Chondrocyte (in vitro differentiated cells): ENCODE measurements around the gene FIBCD1. TPM values are rescaled to one million over a fixed set of nuclear protein-coding genes. Genes with fewer than 3 reads are reported as not detected.

Source experiments
- DNase-seq: peaks from one replicate; pipeline ENCODE4 v3.0.0; 2021; ENCODE audit warnings: mixed read lengths, low spot score
- H3K27ac Mint-ChIP-seq: one replicate; pipeline ENCODE4 v1.8.0; 2021; ENCODE audit warnings: mild to moderate bottlenecking, moderate library complexity, mixed read lengths; ENCODE audit not compliant: unreplicated experiment
- H3K27me3 Mint-ChIP-seq: 2 replicates; pipeline ENCODE4 v1.8.0; 2021; ENCODE audit warnings: low read depth, mixed read lengths
- H3K36me3 Mint-ChIP-seq: 2 replicates; pipeline ENCODE4 v1.8.0; 2021; ENCODE audit warnings: low read depth, mixed read lengths
- H3K4me1 Mint-ChIP-seq: 2 replicates; pipeline ENCODE4 v1.8.0; 2021; ENCODE audit warnings: low read depth, mild to moderate bottlenecking, mixed read lengths
- H3K4me3 Mint-ChIP-seq: one replicate; pipeline ENCODE4 v1.8.0; 2021; ENCODE audit warnings: mild to moderate bottlenecking, moderate library complexity, mixed read lengths; ENCODE audit not compliant: unreplicated experiment
- H3K9me3 Mint-ChIP-seq: 2 replicates; pipeline ENCODE4 v1.8.0; 2021; ENCODE audit warnings: low read depth, mixed read lengths
- total RNA-seq: library from RNA; stranded (reverse); gene quantifications from 3 replicates; pipeline ENCODE4 v1.2.1, GENCODE V29; 2021
- TF ChIP-seq, protein P1 (sequence below): fragments of 200-600 bp; sonication (generic); IDR thresholded peaks from 2 replicates; pipeline ENCODE4 v1.5.0; 2021; ENCODE audit warnings: antibody characterized with exemption, mild to moderate bottlenecking, moderate library complexity

FIBCD1 gene
- total RNA-seq, 1 donor from 2014 or later, result 8.3 TPM

DNA sequence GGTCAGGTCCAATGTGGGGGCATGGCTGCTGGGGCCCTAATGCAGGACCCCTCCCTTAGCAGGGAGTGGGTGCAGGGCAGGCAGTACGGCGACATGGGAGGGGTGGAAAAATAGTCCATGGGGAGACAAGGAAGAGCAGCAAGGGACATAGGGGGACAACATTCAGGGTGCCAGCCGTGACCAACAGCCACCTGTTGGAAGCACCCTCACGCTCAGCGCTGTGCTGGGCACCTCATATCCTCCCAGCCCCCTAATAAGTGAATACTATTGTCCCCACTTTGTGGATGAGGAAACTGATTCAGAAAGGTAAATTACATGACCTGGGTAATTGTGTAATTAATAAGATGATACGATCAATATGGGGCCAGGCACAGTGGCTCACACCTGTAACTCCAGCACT is 3.0 kb upstream of the FIBCD1 start:
- TF ChIP-seq, protein P1, sequence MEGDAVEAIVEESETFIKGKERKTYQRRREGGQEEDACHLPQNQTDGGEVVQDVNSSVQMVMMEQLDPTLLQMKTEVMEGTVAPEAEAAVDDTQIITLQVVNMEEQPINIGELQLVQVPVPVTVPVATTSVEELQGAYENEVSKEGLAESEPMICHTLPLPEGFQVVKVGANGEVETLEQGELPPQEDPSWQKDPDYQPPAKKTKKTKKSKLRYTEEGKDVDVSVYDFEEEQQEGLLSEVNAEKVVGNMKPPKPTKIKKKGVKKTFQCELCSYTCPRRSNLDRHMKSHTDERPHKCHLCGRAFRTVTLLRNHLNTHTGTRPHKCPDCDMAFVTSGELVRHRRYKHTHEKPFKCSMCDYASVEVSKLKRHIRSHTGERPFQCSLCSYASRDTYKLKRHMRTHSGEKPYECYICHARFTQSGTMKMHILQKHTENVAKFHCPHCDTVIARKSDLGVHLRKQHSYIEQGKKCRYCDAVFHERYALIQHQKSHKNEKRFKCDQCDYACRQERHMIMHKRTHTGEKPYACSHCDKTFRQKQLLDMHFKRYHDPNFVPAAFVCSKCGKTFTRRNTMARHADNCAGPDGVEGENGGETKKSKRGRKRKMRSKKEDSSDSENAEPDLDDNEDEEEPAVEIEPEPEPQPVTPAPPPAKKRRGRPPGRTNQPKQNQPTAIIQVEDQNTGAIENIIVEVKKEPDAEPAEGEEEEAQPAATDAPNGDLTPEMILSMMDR, result no peak
- no peaks in the 10 kb centered on the region for H3K9me3 Mint-ChIP-seq
- peaks cover 26% of the 10 kb centered on the region for H3K4me1 Mint-ChIP-seq
- no peaks in the 10 kb centered on the region for H3K36me3 Mint-ChIP-seq
- peaks cover 8% of the 10 kb centered on the region for H3K27me3 Mint-ChIP-seq
- DNase-seq, result no peak
- H3K4me3 Mint-ChIP-seq, result no peak overlapping the region
- no peak overlapping the region for H3K27ac Mint-ChIP-seq

DNA sequence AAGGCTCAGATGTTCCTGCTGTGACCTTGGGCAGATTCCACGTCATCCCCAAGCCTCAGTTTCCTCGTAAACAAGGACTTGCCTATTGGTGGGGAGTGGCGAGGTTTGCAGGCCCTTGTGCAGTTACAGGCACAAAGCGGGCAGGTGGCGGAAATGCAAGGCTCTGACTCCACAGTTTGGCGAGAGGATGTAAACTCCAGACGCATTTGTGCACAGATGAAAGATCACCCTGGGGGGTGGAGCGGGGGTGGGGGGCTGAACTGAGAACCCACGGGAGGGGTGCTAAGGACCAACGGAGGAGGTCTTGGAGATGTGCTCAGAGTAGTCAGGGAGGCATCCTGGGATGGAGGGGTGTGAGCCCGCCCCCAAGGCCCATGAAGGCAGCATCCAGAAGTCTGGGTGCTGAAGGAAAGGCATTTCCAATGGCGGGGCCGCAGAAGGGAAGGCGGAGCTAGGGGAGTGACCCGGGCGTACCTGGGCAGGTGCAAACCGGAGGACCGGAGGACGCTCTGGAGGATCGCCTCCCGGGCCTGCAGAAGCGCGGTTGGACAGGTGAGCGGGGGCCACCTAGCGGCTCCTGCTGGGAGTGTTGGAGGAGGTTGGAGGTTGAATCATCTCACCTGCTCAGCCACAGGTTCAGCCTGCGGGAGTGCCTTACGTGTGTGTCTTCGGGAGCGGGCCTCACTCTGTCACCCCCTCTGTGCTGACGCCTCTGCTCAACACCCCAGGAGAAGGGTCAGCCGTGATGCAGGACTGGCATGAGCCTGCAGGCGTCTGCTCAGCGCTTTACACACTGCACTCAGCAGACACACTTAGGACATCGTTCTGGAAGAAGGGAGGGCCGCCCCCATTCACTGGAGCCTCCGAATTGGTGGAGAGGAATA is 1.9 kb upstream of the FIBCD1 start:
- no peak overlapping the region for H3K4me3 Mint-ChIP-seq
- DNase-seq, result no peak
- H3K4me1 Mint-ChIP-seq, result peaks cover 30% of the 10 kb centered on the region
- TF ChIP-seq, protein P1, result peak; percentile 89
- H3K27me3 Mint-ChIP-seq, result peaks cover 8% of the 10 kb centered on the region
- no peaks in the 10 kb centered on the region for H3K9me3 Mint-ChIP-seq
- no peak overlapping the region for H3K27ac Mint-ChIP-seq
- no peaks in the 10 kb centered on the region for H3K36me3 Mint-ChIP-seq

DNA sequence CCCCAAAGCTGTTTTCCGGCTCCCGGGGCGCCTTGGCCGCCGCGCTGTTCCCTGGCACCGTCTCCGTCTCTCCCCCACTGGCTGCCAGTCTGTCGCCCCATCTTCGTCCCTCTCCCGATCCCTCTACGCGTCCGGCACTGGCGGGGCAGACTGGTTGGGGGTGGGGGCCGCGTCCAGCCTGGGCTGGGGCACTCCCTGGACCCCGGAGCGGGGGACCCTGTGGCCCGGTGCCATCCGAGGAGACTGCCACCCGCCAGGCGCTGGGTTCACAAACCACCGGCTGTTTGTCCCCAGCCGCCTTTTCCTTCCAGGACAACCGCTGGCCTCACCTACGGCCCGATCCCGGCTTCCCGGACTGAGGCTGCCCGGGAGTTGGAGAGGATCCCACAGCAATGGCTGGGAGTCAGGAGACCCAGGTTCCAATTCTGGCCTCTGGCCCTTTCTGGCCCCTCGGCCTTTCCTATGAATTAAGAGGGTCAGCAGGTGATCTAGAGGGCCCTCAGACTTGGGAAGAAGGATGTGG is 1.0 kb upstream of the FIBCD1 start:
- TF ChIP-seq, protein P1, result no peak
- H3K4me3 Mint-ChIP-seq, result peak overlapping the region; percentile 4
- peaks cover 8% of the 10 kb centered on the region for H3K27me3 Mint-ChIP-seq
- H3K4me1 Mint-ChIP-seq, result peaks cover 31% of the 10 kb centered on the region
- no peaks in the 10 kb centered on the region for H3K9me3 Mint-ChIP-seq
- no peak for DNase-seq
- H3K27ac Mint-ChIP-seq, result no peak overlapping the region
- no peaks in the 10 kb centered on the region for H3K36me3 Mint-ChIP-seq

DNA sequence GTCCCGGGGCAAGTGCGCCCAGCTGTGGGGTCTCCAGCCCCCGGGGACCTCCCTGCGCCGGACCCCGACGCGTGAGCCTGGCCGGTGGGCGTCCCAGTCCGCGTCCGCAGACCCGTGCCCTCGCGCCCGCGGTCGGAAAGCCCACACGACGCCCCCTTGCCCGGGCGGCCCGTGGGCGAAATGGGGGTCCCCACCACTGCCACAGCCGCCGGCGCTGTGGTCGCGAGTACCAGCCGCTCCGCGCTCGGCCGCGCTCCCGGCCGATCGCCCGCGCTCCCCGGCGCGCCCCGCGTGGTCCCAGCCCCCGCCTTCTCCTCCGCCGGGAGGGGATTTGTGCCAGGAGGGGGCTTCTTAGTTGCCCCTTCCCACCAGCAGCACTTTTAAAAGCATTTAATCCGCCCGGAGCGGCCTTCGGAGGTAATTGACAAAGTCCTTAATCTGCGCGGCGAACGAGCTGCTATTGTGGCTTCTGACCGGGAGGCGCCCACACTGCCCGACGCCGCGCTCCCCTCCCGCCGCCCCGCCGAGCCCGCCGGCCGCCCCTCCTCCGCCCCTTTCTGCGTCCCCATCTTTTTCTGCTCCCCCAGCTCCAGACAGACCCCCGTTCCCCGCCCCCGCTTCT is 469 bp upstream of the FIBCD1 start:
- no peak for DNase-seq
- peaks cover 37% of the 10 kb centered on the region for H3K4me1 Mint-ChIP-seq
- H3K27ac Mint-ChIP-seq, result no peak overlapping the region
- H3K9me3 Mint-ChIP-seq, result no peaks in the 10 kb centered on the region
- peak overlapping the region; percentile 57 for H3K4me3 Mint-ChIP-seq
- no peaks in the 10 kb centered on the region for H3K36me3 Mint-ChIP-seq
- TF ChIP-seq, protein P1, result peak; percentile 59
- peaks cover 8% of the 10 kb centered on the region for H3K27me3 Mint-ChIP-seq

DNA sequence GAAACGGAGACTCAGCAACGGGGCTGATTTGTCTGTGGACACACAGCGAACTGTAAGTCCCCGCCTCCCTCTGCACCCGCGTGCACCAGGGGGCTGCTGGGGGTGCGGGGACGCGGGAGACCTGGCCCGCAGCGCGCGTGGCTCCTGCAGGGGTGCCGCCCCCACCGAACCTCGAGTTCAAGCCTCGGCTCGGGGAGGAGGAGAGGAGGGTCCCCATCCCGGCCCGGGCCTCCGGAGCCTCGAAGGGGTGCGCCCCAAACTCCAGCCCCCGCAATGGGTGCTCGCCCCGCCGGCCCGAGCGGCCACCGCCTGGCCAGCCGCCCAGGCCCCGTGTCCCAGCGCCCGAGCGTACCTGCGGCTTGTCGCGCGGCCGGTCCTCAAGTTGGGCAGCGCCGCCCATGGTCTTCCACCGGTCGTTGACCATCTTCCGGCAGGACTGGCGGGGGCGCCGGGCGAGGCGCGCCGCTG is 829 bp downstream of the FIBCD1 start:
- peak overlapping the region; percentile 55 for H3K4me3 Mint-ChIP-seq
- DNase-seq, result no peak
- no peak overlapping the region for H3K27ac Mint-ChIP-seq
- no peaks in the 10 kb centered on the region for H3K36me3 Mint-ChIP-seq
- TF ChIP-seq, protein P1, result no peak
- H3K9me3 Mint-ChIP-seq, result no peaks in the 10 kb centered on the region
- H3K4me1 Mint-ChIP-seq, result peaks cover 39% of the 10 kb centered on the region
- peaks cover 5% of the 10 kb centered on the region for H3K27me3 Mint-ChIP-seq
